Neural cell (in vitro differentiated cells): ENCODE results near the gene DRD1.

Source experiments
- CTCF ChIP-seq: fragments of 450-650 bp; IDR thresholded peaks from 2 replicates; pipeline ENCODE4 v1.5.1; 2014; ENCODE audit warnings: antibody characterized with exemption, mild to moderate bottlenecking, moderate library complexity; ENCODE audit not compliant: poor library complexity, severe bottlenecking
- EZH2 ChIP-seq: fragments of 200-600, 300-800 bp; shearing (Covaris generic), sonication (generic); IDR thresholded peaks from 2 replicates; pipeline ENCODE4 v1.6.1; 2014; ENCODE audit warnings: antibody characterized with exemption, low read length, borderline replicate concordance, mild to moderate bottlenecking; ENCODE audit not compliant: insufficient read depth, poor library complexity, severe bottlenecking
- POLR2AphosphoS5 ChIP-seq: IDR thresholded peaks from 2 replicates; pipeline ENCODE4 v1.6.1; 2012
- RAD21 ChIP-seq: fragments of 450-650 bp; conservative IDR thresholded peaks from 2 replicates; pipeline ENCODE4 v1.6.1; 2014; ENCODE audit warnings: antibody characterized with exemption, mild to moderate bottlenecking, moderate library complexity
- TAF1 ChIP-seq: IDR thresholded peaks from 2 replicates; pipeline ENCODE4 v1.6.1; 2012; ENCODE audit warnings: low read depth

- TF ChIP-seq CTCF (no peak), POLR2AphosphoS5 (no peak), EZH2 (no peak), TAF1 (no peak), RAD21 (no peak)
These were observed 27.6 kb upstream of the DRD1 start for GRCh38 chr5:175471628-175472027.
